Colon (tissue), 2 donors: ENCODE data around the gene PTPRCAP.

Experiments used
- FAIRE-seq: peaks from 2 replicates; lab custom pipeline; 2012; peaks lifted over from hg19 to GRCh38; lab: Jason Lieb, UNC
- donor health status: control.
- donor health status: control.

Gene PTPRCAP

DNA sequence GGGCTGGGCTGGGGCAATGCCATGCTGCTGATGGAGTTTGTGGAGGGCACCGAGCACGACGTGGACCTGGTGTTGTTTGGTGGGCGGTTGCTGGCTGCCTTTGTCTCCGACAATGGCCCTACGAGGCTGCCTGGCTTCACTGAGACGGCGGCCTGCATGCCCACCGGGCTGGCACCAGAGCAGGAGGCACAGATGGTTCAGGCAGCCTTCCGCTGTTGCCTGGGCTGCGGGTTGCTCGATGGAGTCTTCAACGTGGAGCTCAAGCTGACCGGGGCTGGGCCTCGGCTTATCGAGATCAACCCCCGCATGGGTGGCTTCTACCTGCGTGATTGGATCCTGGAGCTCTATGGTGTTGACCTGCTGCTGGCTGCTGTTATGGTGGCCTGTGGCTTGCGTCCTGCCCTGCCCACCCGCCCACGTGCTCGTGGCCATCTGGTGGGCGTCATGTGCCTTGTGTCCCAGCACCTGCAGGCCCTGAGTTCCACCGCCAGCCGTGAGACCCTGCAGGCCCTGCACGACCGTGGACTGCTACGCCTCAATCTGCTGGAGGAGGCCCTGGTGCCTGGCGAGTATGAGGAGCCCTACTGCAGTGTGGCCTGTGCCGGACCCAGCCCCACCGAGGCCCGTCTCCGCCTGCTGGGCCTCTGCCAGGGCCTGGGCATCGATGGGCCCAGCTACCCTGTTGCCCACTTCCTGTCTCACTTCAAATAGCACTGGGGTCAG lies 13.4 kb downstream of the PTPRCAP start:
- no peak for FAIRE-seq

- no peak for FAIRE-seq
Observed at GRCh38 chr11:67423466-67423865, 14.0 kb downstream of the PTPRCAP start.

- FAIRE-seq = no peak
Observed at GRCh38 chr11:67422891-67423290, 14.6 kb downstream of the PTPRCAP start.

GRCh38 chr11:67421430-67422031 lies 16.0 kb downstream of the PTPRCAP start:
- no peak for FAIRE-seq

DNA sequence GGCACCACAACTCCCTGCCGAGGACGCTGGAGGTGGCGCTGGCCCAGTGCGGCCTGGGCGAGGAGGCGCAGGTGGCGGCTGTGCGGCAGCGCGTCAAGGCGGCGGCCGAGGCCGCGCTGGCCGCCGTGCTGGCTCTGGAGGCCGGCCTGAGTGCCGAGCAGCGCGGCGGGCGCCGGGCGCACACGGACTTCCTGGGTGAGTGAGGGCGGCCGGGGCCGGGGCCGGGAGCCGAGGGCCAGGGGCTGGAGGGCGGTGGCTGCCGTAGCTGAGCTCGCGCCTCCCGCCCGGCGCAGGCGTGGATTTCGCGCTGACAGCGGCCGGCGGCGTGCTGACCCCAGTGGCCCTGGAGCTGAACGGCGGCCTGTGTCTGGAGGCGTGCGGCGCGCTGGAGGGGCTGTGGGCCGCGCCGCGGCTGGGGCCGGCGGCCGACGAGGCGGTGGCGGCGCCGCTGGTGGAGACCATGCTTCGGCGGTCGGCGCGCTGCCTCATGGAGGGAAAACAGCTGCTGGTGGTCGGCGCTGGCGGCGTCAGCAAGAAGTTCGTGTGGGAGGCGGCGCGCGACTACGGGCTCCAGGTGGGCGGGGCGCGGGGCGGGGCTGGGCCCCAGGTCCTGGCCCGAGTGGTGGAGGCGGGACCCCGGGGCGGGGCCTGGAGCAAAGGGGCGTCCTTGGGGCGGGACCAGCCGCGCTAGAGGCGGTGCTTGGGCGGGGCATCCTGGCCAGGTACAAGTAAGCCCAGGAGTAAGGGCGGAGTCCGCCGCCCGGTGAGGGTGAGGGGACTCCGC lies 16.6 kb downstream of the PTPRCAP start:
- no peak for FAIRE-seq

GRCh38 chr11:67420147-67420645 lies 17.3 kb downstream of the PTPRCAP start:
- FAIRE-seq = no peak

- no peak for FAIRE-seq
Observed at GRCh38 chr11:67419325-67420049, 18.0 kb downstream of the PTPRCAP start.

GRCh38 chr11:67418476-67419281 lies 18.8 kb downstream of the PTPRCAP start:
- no peak for FAIRE-seq

GRCh38 chr11:67417425-67417824 lies 20.1 kb downstream of the PTPRCAP start:
- FAIRE-seq = no peak

DNA sequence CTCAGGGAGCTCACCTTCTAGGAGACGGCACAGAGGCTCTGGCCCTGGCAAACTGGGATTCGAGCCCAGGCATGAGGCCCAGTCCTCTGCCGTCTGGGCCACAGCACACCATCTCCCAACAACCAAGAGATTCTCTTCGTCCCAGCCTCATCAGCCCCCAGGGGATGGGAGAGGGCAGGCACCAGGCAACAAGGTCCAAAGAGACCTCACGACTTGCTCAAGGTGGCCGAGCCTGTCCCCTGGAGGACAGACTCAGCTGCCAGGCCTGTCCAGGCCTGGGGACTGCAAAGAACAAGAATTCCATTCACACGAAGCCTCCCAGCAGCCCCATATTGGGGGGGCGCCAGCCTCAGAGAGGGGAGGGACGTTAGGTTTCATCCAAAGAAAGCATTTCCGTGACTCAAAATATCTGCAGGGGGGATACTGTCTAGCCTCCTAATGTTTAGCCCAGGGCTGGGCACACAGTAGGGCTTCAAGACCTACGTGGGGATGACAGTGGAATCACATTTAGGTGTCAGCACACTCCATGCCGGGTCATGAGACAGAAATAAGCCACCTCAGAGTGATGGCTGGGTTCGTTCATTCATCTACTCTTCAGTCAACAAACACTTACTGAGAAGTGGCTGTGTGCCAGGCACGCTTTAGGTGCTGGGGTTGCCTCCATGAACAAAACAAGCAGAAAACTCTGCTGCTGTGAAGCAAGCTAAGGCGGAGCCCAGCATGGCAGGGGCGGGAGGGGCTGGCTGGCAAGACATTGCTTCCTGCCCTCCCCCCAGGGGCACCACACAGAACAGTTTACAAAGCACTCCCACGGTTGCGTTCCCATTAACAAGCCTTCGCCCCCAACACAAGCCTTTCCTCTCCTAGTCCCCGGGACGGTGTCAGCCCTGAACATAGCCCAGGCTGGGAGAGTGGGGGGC lies 20.8 kb downstream of the PTPRCAP start:
- no peak for FAIRE-seq

DNA sequence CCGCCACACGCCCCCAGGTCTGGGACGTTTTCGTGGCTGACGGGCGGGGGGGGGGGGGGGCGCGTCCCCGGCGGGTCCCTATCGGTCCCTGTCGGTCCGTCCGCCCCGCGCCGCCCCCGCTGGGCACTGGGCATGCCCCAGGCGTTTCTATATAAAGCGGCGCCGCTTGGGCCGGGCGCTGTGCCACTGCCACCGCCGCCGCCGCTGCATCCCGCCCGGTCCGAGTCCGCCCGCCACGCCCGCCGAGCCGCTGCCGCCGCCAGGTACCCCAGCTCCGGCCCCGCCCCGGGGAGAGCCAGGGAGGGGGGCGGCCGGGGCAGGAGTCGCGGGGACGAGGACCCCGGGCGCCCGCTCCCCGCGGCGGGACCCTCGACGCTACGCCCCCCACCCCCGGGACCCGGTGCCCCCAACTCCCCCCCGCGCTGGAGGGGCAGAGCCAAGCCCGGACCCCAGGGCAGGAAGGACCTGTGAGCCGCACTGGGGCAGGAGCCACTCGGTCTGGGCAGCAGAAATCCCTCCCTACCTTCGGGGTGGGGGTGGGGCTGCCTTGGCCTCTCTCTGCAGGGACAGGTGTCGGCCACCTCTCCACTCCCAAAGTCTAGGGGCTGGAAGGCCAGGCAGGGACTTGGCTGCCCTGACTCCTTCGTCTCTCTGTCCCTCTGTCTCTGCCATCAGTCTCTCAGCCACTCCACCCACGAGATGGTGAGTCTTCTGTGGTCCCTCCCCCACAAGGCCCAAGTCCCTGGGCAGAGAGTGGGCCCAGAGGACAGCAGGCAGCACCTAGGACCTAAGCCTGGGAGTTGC lies 21.8 kb downstream of the PTPRCAP start, which contains the start of gene CARNS1:
Gene CARNS1, plus strand, starts transcription at position 178 of the 804 bp plus-strand sequence. Its CDS starts 522 bp downstream, at position 700.
- FAIRE-seq = no peak

DNA sequence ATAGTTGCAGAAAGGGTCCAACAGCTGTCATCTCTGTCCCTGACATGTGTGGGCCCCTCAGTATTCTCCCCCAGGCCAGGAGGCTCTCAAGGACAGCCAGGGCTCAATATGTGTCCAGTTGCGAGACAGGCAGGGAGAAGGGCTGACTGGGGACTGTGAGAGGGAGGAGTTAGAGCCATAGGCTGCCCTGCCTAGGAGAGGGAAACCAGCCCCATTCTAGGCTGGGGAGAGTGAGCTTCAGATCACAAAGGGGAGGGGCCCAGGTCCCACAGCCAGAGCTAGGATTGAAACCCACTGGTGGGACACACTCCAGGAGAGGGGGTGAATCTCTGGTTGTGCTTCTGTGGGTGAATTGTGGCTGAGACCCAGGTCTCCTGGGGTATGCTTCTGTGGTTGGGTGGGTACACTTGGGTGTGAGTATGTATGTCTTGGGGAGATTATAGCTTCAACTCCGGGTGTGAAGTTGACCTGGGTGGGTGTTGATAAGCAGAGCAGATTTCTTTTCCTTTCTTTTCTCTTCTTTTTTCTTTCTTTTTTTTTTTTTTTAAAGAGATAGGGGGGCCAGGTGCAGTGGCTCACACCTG lies 24.1 kb downstream of the PTPRCAP start:
- FAIRE-seq = no peak

GRCh38 chr11:67412495-67413179 lies 24.8 kb downstream of the PTPRCAP start:
- no peak for FAIRE-seq

DNA sequence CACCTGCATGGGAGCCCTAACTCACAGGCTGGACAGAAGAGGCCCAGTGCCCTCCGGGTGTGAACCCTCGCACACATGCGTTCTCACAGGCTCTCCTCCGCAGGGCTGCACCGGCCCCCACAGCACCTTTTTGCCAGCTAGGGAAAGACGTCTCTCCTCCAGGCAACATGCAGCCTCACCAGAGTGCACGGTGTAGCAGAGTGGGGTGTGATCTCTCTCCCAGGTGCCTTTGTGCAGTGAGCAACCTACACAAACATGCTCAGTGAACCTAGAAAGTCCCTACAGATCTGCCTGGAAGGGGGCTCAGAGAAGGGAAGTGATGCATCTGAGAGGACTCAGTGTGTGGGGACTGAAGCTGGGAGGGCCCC lies 25.7 kb downstream of the PTPRCAP start:
- FAIRE-seq = no peak

DNA sequence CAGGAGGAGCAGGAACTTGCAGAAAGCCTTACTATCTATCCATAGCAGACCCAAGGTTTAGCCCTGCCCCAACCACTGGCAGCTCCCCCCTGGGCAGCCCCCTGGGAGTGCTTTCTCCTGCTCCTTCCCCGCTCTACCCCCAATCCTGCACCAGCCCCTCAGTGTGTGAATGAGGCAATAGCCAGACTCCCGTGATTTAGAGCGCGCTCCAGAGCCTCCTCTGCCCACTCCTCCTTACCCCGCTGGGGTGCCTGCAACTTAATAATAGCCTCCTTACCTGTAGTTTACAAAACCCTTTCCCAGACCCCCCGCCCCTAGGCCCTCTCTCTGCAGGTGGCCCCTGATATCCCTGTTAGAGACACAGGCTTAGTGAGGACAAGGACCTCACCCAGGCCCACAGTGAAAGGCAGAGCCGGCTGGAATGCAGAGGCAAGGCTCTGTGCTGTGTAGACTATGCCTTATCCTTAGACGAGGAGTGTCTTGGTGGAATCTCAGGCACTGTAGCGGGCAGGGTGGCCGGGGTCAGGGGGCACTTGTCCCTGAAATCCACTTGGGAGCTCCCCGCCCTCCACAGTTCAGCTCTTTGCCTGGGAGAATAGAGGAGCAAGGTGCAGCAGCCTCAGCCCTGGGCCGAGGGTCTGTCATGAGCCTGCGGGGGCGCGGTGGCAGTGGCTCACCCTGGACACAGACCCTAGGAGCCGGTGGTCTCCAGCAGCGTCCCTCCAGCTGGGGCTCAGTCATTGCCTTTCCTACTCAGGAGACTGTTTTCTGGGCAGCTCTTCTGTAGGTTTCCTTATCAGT lies 26.3 kb downstream of the PTPRCAP start:
- FAIRE-seq = no peak

DNA sequence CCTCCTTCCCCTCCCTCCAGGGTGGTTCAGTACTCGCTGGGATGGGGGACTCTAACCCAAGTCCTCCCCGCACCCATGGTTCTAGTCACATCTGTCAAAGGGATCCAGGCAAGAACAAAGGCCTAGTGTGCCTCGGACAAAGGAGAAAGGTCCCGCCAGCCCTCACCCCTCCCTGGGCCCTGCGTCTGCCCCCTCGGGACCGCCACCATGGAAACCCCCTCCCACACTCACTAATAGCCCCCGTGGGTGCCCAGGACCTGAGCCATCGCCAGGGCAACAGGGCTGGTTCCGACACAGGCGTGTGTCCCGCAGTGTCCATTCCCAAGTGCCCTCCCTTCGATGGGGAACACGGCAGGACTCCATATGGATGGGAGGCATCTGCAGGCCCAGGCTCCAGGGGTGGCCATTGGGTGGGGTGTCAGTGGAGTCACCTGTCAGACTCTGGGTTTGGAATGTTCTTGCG lies 27.1 kb downstream of the PTPRCAP start:
- no peak for FAIRE-seq

- FAIRE-seq = no peak
Observed at GRCh38 chr11:67409781-67410368, 27.6 kb downstream of the PTPRCAP start.
